ENCODE measurements around the gene BAZ1A. TPM values are rescaled to one million over a fixed set of nuclear protein-coding genes. Genes with fewer than 3 reads are reported as not detected.

Gene BAZ1A
- total RNA-seq, 6 experiments from 2014 or later, result 6.6 to 19.4 (median 14.3) TPM

GRCh38 chr14:34797747-34798583 is 77.2 kb downstream of the BAZ1A start:
- H3K4me3 ChIP-seq, result no peak overlapping the region
- H3K27me3 ChIP-seq, result no peaks in the 10 kb centered on the region
- TF ChIP-seq CTCF (IDR thresholded peaks at IDR 0.05), result no peak
- no peak for TF ChIP-seq POLR2A (IDR thresholded peaks at IDR 0.05)
- 94% methylated on average over 9 of the region's 24 CpGs for WGBS (ENCODE audit: insufficient coverage, low coverage, low lambda C conversion rate, missing lambda C conversion rate)
- no peak for ATAC-seq
- H3K4me1 ChIP-seq, result no peaks in the 10 kb centered on the region
- H3K27ac ChIP-seq, result no peak overlapping the region
- H3K9me3 ChIP-seq, result no peaks in the 10 kb centered on the region
- H3K36me3 ChIP-seq, result peaks cover 0 to 44% (median 6%) of the 10 kb centered on the region in 4 donors
- no peak for DNase-seq
- intact Hi-C loops (cut with DNase I), result no loop called here

GRCh38 chr14:34796902-34797301 is 78.3 kb downstream of the BAZ1A start:
- Histone ChIP-seq H3K4me1 (no peaks in the 10 kb centered on the region), H3K27ac (no peak overlapping the region), H3K36me3 (peaks cover 0 to 38% (median 6%) of the 10 kb centered on the region in 4 donors), H3K9me3 (no peaks in the 10 kb centered on the region), H3K4me3 (no peak overlapping the region), H3K27me3 (no peaks in the 10 kb centered on the region)
- DNase-seq, result no peak
- TF ChIP-seq CTCF (IDR thresholded peaks at IDR 0.05) (no peak), POLR2A (IDR thresholded peaks at IDR 0.05) (no peak)
- no peak for ATAC-seq
- 100% methylated on average over 1 of the region's 1 CpG for WGBS (ENCODE audit: insufficient coverage, low coverage, low lambda C conversion rate, missing lambda C conversion rate)
- intact Hi-C loops (cut with DNase I), result no loop called here

GRCh38 chr14:34794941-34795340 is 80.2 kb downstream of the BAZ1A start:
- TF ChIP-seq CTCF (IDR thresholded peaks at IDR 0.05) (no peak), POLR2A (IDR thresholded peaks at IDR 0.05) (no peak)
- Histone ChIP-seq H3K27ac (no peak overlapping the region), H3K9me3 (no peaks in the 10 kb centered on the region), H3K27me3 (no peaks in the 10 kb centered on the region), H3K4me3 (no peak overlapping the region), H3K4me1 (no peaks in the 10 kb centered on the region), H3K36me3 (peaks cover 0 to 30% (median 5%) of the 10 kb centered on the region in 4 donors)
- no peak for DNase-seq
- intact Hi-C loops (cut with DNase I), result no loop called here
- WGBS (ENCODE audit: insufficient coverage, low coverage, low lambda C conversion rate, missing lambda C conversion rate), result 83% methylated on average over 1 of the region's 1 CpG
- no peak for ATAC-seq

GRCh38 chr14:34794217-34794616 is 80.9 kb downstream of the BAZ1A start:
- 71% methylated on average over 1 of the region's 2 CpGs for WGBS (ENCODE audit: insufficient coverage, low coverage, low lambda C conversion rate, missing lambda C conversion rate)
- Histone ChIP-seq H3K36me3 (peaks cover 0 to 23% (median 2%) of the 10 kb centered on the region in 4 donors), H3K4me1 (no peaks in the 10 kb centered on the region), H3K27ac (no peak overlapping the region), H3K27me3 (no peaks in the 10 kb centered on the region), H3K4me3 (no peak overlapping the region), H3K9me3 (no peaks in the 10 kb centered on the region)
- no peak for ATAC-seq
- TF ChIP-seq CTCF (IDR thresholded peaks at IDR 0.05), result no peak
- TF ChIP-seq POLR2A (IDR thresholded peaks at IDR 0.05), result no peak
- intact Hi-C loops (cut with DNase I), result no loop called here
- no peak for DNase-seq
